Measurements from ENCODE around the gene NUP188.
A peak's percentile ranks its signal among the peaks of the same experiment; 100 is the strongest.
"Not testable (repeated sequence)": the region's sequence is repeated elsewhere in the genome, so short reads cannot be mapped to it uniquely, and the experiment has no call there.

NUP188 gene

GRCh38 chr9:129033216-129033615 lies 85.7 kb downstream of the NUP188 start:
- no peak for DNase-seq

- DNase-seq = not testable (repeated sequence)
Measured at GRCh38 chr9:129035838-129036237, 88.3 kb downstream of the NUP188 start.

GRCh38 chr9:129036241-129036922 lies 88.9 kb downstream of the NUP188 start, which contains the start of gene MIGA2:
Gene MIGA2, plus strand, starts transcription at chr9:129036626. Its CDS starts 3,969 bp downstream, at chr9:129040595.
- DNase-seq = peak; percentile 95

- no peak for DNase-seq
Measured at GRCh38 chr9:129036923-129037766, 89.6 kb downstream of the NUP188 start.

- no peak for DNase-seq
Measured at GRCh38 chr9:129037767-129038098, 90.2 kb downstream of the NUP188 start.

- DNase-seq = no peak
Measured at GRCh38 chr9:129038109-129038852, 90.8 kb downstream of the NUP188 start.

GRCh38 chr9:129040113-129040643 lies 92.7 kb downstream of the NUP188 start:
- no peak for DNase-seq

GRCh38 chr9:129042016-129042415 lies 94.5 kb downstream of the NUP188 start:
- no peak for DNase-seq

- no peak for DNase-seq
Measured at GRCh38 chr9:129052592-129052991, 105.1 kb downstream of the NUP188 start.

- no peak for DNase-seq
Measured at GRCh38 chr9:129053020-129053419, 105.5 kb downstream of the NUP188 start.

GRCh38 chr9:129054163-129054851 lies 106.8 kb downstream of the NUP188 start:
- no peak for DNase-seq
